Mesenchymal stem cell (in vitro differentiated cells and primary cell): ENCODE results near the gene FMNL1.

ENCODE experiments used
- DNase-seq: peaks from one replicate; pipeline ENCODE4 v3.0.0-alpha.2; 2013
- H2AFZ ChIP-seq: one replicate; pipeline ENCODE4 v1.6.1; 2013; ENCODE audit warnings: low read depth, mild to moderate bottlenecking, control low read depth, inconsistent platforms, low read length, moderate library complexity
- H2AK5ac ChIP-seq: 2 replicates; pipeline ENCODE4 v1.6.1; 2013; ENCODE audit warnings: low read length, moderate library complexity, mild to moderate bottlenecking, inconsistent platforms; ENCODE audit not compliant: severe bottlenecking
- H2BK120ac ChIP-seq: one replicate; pipeline ENCODE4 v1.6.1; 2013; ENCODE audit warnings: low read depth, mild to moderate bottlenecking, inconsistent platforms, low read length, moderate library complexity
- H2BK12ac ChIP-seq, 2 experiments: one replicate each; pipeline ENCODE4 v1.6.1; 2013; ENCODE audit warnings: inconsistent platforms in 2 of 2, low read length in 2 of 2, mild to moderate bottlenecking in 2 of 2, moderate library complexity in 2 of 2, control low read depth in 1 of 2
- H2BK15ac ChIP-seq: one replicate; pipeline ENCODE4 v1.6.1; 2013; ENCODE audit warnings: mild to moderate bottlenecking, low read depth, inconsistent platforms; ENCODE audit not compliant: poor library complexity, severe bottlenecking
- H2BK5ac ChIP-seq: 2 replicates; pipeline ENCODE4 v1.6.1; 2013; ENCODE audit warnings: low read depth, mild to moderate bottlenecking, low read length, control low read depth, inconsistent platforms; ENCODE audit not compliant: poor library complexity, severe bottlenecking
- H3K14ac ChIP-seq, 2 experiments: one replicate each; pipeline ENCODE4 v1.6.1; 2013; ENCODE audit warnings: inconsistent platforms in 2 of 2, low read length in 2 of 2, control low read depth in 1 of 2, mild to moderate bottlenecking in 1 of 2, moderate library complexity in 1 of 2
- H3K18ac ChIP-seq, 2 experiments: one replicate each; pipeline ENCODE4 v1.6.1; 2013; ENCODE audit warnings: inconsistent platforms in 2 of 2, low read length in 2 of 2, control low read depth in 1 of 2, low read depth in 1 of 2, mild to moderate bottlenecking in 1 of 2
- H3K23ac ChIP-seq, 2 experiments: one replicate each; pipeline ENCODE4 v1.6.1; 2013; ENCODE audit warnings: inconsistent platforms in 2 of 2, low read length in 2 of 2, mild to moderate bottlenecking in 2 of 2, moderate library complexity in 2 of 2, control low read depth in 1 of 2
- H3K27ac ChIP-seq: 2 replicates; pipeline ENCODE4 v1.5.1; 2013; ENCODE audit warnings: mild to moderate bottlenecking, moderate library complexity, low read length, control low read depth, inconsistent platforms; ENCODE audit not compliant: poor library complexity, severe bottlenecking
- H3K27me3 ChIP-seq, 2 experiments: 2 replicates each; pipeline versions ENCODE4 v1.6.1 to v1.7.0; 2013; ENCODE audit warnings: low read length in 2 of 2, mild to moderate bottlenecking in 2 of 2, moderate library complexity in 2 of 2, control low read depth in 1 of 2, inconsistent platforms in 1 of 2; ENCODE audit not compliant: control insufficient read depth in 1 of 2, insufficient read depth in 1 of 2
- H3K36me3 ChIP-seq, 2 experiments: 2 replicates each; pipeline versions ENCODE4 v1.6.1 to v1.7.0; 2013; ENCODE audit warnings: low read length in 2 of 2, control low read depth in 1 of 2, inconsistent platforms in 1 of 2, low read depth in 1 of 2, mild to moderate bottlenecking in 1 of 2; ENCODE audit not compliant: insufficient read depth in 2 of 2, control insufficient read depth in 1 of 2
- H3K4ac ChIP-seq, 2 experiments: one replicate each; pipeline ENCODE4 v1.6.1; 2013; ENCODE audit warnings: inconsistent platforms in 2 of 2, low read length in 2 of 2, mild to moderate bottlenecking in 2 of 2, moderate library complexity in 2 of 2, control low read depth in 1 of 2, low read depth in 1 of 2
- H3K4me1 ChIP-seq: 2 replicates; pipeline ENCODE4 v1.6.1; 2013; ENCODE audit warnings: low read depth, low read length, control low read depth; ENCODE audit not compliant: control insufficient read depth, insufficient read depth
- H3K4me2 ChIP-seq: 2 replicates; pipeline ENCODE4 v1.6.1; 2013; ENCODE audit warnings: low read length, mild to moderate bottlenecking, inconsistent platforms; ENCODE audit not compliant: poor library complexity, severe bottlenecking
- H3K4me3 ChIP-seq, 2 experiments: 2 replicates each; pipeline versions ENCODE4 v1.5.1 to v1.7.0; 2013; ENCODE audit warnings: low read length in 2 of 2, mild to moderate bottlenecking in 2 of 2, control low read depth in 1 of 2, low read depth in 1 of 2; ENCODE audit not compliant: insufficient read depth in 1 of 2
- H3K79me1 ChIP-seq: replicated peaks from 2 replicates; pipeline ENCODE4 v1.6.1; 2013; ENCODE audit warnings: mild to moderate bottlenecking, control low read depth, low read length, inconsistent platforms; ENCODE audit not compliant: poor library complexity, severe bottlenecking
- H3K9ac ChIP-seq: 2 replicates; pipeline ENCODE4 v1.7.0; 2013; ENCODE audit warnings: mild to moderate bottlenecking, low read length, moderate library complexity
- H3K9me3 ChIP-seq: 2 replicates; pipeline ENCODE4 v1.7.0; 2013; ENCODE audit warnings: mild to moderate bottlenecking, low read length; ENCODE audit not compliant: control insufficient read depth
- H4K8ac ChIP-seq: one replicate; pipeline ENCODE4 v1.6.1; 2013; ENCODE audit warnings: inconsistent platforms, mild to moderate bottlenecking, low read length, moderate library complexity
- H4K91ac ChIP-seq: one replicate; pipeline ENCODE4 v1.6.1; 2013; ENCODE audit warnings: mild to moderate bottlenecking, low read length, inconsistent platforms
- WGBS: methylation state at CpG from one replicate; pipeline ENCODE4 v1.1.7; 2013; ENCODE audit warnings: mixed read lengths; 5-methylcytosine and 5-hydroxymethylcytosine counted together

The FMNL1 gene

GRCh38 chr17:45264430-45264829, 42.7 kb downstream of the FMNL1 start:
- H2BK12ac ChIP-seq: no peak overlapping the region
- no peak overlapping the region for H3K4me3 ChIP-seq
- no peak overlapping the region for H2BK5ac ChIP-seq
- H3K9ac ChIP-seq: no peak overlapping the region
- H2AFZ ChIP-seq: no peak overlapping the region
- H3K79me1 ChIP-seq: peaks cover 10% of the 10 kb centered on the region
- no peak overlapping the region for H3K23ac ChIP-seq
- H3K36me3 ChIP-seq: peaks cover 50 to 78% of the 10 kb centered on the region in 2 experiments
- DNase-seq: no peak
- WGBS: 97% methylated on average over 14 of the region's 14 CpGs
- no peak overlapping the region for H3K27ac ChIP-seq
- H2BK120ac ChIP-seq: no peak overlapping the region
- no peak overlapping the region for H2BK15ac ChIP-seq
- H3K4me2 ChIP-seq: no peak overlapping the region
- H4K91ac ChIP-seq: no peak overlapping the region
- no peak overlapping the region for H3K4ac ChIP-seq
- no peak overlapping the region for H2AK5ac ChIP-seq
- H3K27me3 ChIP-seq: peaks cover 0 to 33% of the 10 kb centered on the region in 2 experiments
- H3K18ac ChIP-seq: no peak overlapping the region
- H3K4me1 ChIP-seq: peaks cover 61% of the 10 kb centered on the region
- H3K9me3 ChIP-seq: no peaks in the 10 kb centered on the region
- no peak overlapping the region for H4K8ac ChIP-seq
- H3K14ac ChIP-seq: no peak overlapping the region

- no peak overlapping the region for H2BK120ac ChIP-seq
- no peaks in the 10 kb centered on the region for H3K9me3 ChIP-seq
- no peak overlapping the region for H4K91ac ChIP-seq
- no peak overlapping the region for H3K23ac ChIP-seq
- H3K4me1 ChIP-seq: peaks cover 61% of the 10 kb centered on the region
- no peak overlapping the region for H3K4me3 ChIP-seq
- no peak overlapping the region for H3K4me2 ChIP-seq
- no peak overlapping the region for H2BK15ac ChIP-seq
- no peak overlapping the region for H2BK5ac ChIP-seq
- peaks cover 0 to 34% of the 10 kb centered on the region in 2 experiments for H3K27me3 ChIP-seq
- no peak overlapping the region for H4K8ac ChIP-seq
- peaks cover 13% of the 10 kb centered on the region for H3K79me1 ChIP-seq
- no peak overlapping the region for H2BK12ac ChIP-seq
- H2AK5ac ChIP-seq: no peak overlapping the region
- H3K18ac ChIP-seq: no peak overlapping the region
- no peak overlapping the region for H3K14ac ChIP-seq
- H3K36me3 ChIP-seq: peaks cover 56 to 84% of the 10 kb centered on the region in 2 experiments
- no peak overlapping the region for H2AFZ ChIP-seq
- no peak overlapping the region for H3K4ac ChIP-seq
- no peak overlapping the region for H3K9ac ChIP-seq
- H3K27ac ChIP-seq: no peak overlapping the region
- WGBS: 92% methylated on average over 8 of the region's 8 CpGs
- DNase-seq: no peak
Measured at GRCh38 chr17:45264988-45265387, 43.3 kb downstream of the FMNL1 start.

- no peak overlapping the region for H2AK5ac ChIP-seq
- H3K14ac ChIP-seq: no peak overlapping the region
- no peak overlapping the region for H3K18ac ChIP-seq
- H3K4me1 ChIP-seq: peaks cover 58% of the 10 kb centered on the region
- no peak overlapping the region for H2AFZ ChIP-seq
- no peak overlapping the region for H3K4me2 ChIP-seq
- no peak overlapping the region for H3K4me3 ChIP-seq
- no peak overlapping the region for H2BK5ac ChIP-seq
- DNase-seq: peak; percentile 73
- H4K8ac ChIP-seq: no peak overlapping the region
- no peaks in the 10 kb centered on the region for H3K9me3 ChIP-seq
- H4K91ac ChIP-seq: no peak overlapping the region
- no CpG with 5 or more reads among the region's 1 CpG for WGBS
- peaks cover 18% of the 10 kb centered on the region for H3K79me1 ChIP-seq
- H3K23ac ChIP-seq: no peak overlapping the region
- no peak overlapping the region for H2BK120ac ChIP-seq
- peaks cover 0 to 30% of the 10 kb centered on the region in 2 experiments for H3K27me3 ChIP-seq
- H3K4ac ChIP-seq: no peak overlapping the region
- peak overlapping the region; percentile 67 for H3K27ac ChIP-seq
- H2BK12ac ChIP-seq: no peak overlapping the region
- no peak overlapping the region for H3K9ac ChIP-seq
- H2BK15ac ChIP-seq: no peak overlapping the region
- peaks cover 64 to 89% of the 10 kb centered on the region in 2 experiments for H3K36me3 ChIP-seq
Measured at GRCh38 chr17:45265821-45266220, 44.1 kb downstream of the FMNL1 start.

- H3K9ac ChIP-seq: no peak overlapping the region
- peak overlapping the region; percentile 67 for H3K27ac ChIP-seq
- no peak overlapping the region for H3K4me3 ChIP-seq
Measured at GRCh38 chr17:45266372-45266926, 44.8 kb downstream of the FMNL1 start.

More at GRCh38 chr17:45266372-45266926, 44.8 kb downstream of the FMNL1 start:
- Histone ChIP-seq H3K4ac (no peak overlapping the region), H3K4me1 (peaks cover 58% of the 10 kb centered on the region), H3K36me3 (peaks cover 68 to 89% of the 10 kb centered on the region in 2 experiments), H4K8ac (no peak overlapping the region), H2AK5ac (peak overlapping the region; percentile 22), H3K9me3 (no peaks in the 10 kb centered on the region), H3K14ac (no peak overlapping the region), H2BK15ac (no peak overlapping the region), H3K23ac (no peak overlapping the region), H2AFZ (no peak overlapping the region), H3K18ac (no peak overlapping the region), H3K4me2 (no peak overlapping the region), H3K79me1 (peaks cover 17% of the 10 kb centered on the region), H3K27me3 (peaks cover 0 to 25% of the 10 kb centered on the region in 2 experiments), H2BK5ac (no peak overlapping the region), H2BK12ac (no peak overlapping the region), H2BK120ac (no peak overlapping the region), H4K91ac (no peak overlapping the region)
- WGBS: 98% methylated on average over 12 of the region's 13 CpGs
- DNase-seq: no peak
